ENCODE results near the gene IGSF6.

IGSF6 gene

DNA sequence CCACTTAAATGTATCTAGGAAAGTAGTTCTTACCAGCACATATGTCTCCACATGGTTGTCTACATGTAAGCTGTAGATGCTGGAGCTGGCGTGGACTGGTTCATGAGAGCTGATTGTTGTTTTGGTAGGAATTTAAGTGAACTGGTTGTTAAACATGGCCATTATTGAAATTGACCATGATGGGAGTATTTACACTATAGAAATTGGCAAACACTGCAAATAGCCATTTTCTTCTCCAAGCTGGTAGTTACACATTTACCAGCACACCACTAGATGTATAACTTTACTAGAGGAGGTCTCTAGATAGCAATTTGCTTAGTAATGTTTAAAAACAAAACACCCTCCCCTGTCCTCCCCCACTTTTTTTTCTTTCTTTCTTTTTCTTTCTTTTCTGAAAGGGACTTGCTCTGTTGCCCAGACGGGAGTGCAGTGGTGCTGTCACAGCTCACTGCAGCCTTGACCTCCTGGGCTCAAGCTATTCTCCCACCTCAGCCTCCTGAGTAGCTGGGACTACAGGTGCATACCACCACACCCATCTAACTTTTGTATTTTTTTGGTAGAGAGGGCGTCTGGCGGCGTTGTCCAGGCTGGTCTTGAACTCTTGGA, 24.2 kb downstream of the IGSF6 start:
- DNase-seq: no peak
- TF ChIP-seq, protein P1, sequence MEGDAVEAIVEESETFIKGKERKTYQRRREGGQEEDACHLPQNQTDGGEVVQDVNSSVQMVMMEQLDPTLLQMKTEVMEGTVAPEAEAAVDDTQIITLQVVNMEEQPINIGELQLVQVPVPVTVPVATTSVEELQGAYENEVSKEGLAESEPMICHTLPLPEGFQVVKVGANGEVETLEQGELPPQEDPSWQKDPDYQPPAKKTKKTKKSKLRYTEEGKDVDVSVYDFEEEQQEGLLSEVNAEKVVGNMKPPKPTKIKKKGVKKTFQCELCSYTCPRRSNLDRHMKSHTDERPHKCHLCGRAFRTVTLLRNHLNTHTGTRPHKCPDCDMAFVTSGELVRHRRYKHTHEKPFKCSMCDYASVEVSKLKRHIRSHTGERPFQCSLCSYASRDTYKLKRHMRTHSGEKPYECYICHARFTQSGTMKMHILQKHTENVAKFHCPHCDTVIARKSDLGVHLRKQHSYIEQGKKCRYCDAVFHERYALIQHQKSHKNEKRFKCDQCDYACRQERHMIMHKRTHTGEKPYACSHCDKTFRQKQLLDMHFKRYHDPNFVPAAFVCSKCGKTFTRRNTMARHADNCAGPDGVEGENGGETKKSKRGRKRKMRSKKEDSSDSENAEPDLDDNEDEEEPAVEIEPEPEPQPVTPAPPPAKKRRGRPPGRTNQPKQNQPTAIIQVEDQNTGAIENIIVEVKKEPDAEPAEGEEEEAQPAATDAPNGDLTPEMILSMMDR (IDR thresholded peaks at IDR 0.05; ENCODE audit: low read depth, low read length): no peak
- Histone ChIP-seq H3K4me3 (ENCODE audit: low read depth, low read length) (no peak overlapping the region), H3K9me3 (ENCODE audit: severe bottlenecking) (peaks cover 9% of the 10 kb centered on the region), H3K27me3 (ENCODE audit: insufficient read depth, low read depth, severe bottlenecking) (no peaks in the 10 kb centered on the region), H3K27ac (no peak overlapping the region), H3K36me3 (peaks cover 55% of the 10 kb centered on the region)

DNA sequence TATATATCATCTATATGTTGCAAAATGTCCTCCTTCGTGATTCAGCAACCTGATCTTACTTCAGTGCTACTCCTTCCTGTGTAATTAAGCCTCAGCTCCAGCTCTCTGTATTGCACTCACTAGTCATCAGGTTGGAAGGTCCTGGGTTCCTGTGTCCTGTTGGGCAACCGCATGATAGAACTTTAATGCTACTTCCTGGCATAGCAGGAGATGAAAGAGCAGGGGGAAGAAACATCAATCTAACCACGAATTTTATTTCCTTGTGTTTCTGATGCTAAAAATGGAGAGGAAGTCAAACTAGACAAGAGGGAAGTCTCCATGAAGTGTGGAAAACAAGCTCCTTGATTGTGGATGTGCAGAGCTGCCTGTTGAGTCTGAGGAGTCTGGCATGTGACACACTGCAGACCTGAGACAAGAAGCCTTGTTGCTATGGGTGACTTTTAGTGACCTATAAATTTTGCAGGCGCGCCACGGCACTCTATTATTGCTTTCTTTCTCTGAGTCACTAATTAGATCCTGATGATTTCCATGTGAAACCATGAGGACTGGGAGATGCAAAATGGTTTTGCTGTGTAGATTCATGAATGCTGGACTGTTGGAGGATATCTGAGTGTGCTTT, 25.6 kb downstream of the IGSF6 start:
- DNase-seq: no peak
- H3K36me3 ChIP-seq: peaks cover 58% of the 10 kb centered on the region
- H3K27ac ChIP-seq: no peak overlapping the region

DNA sequence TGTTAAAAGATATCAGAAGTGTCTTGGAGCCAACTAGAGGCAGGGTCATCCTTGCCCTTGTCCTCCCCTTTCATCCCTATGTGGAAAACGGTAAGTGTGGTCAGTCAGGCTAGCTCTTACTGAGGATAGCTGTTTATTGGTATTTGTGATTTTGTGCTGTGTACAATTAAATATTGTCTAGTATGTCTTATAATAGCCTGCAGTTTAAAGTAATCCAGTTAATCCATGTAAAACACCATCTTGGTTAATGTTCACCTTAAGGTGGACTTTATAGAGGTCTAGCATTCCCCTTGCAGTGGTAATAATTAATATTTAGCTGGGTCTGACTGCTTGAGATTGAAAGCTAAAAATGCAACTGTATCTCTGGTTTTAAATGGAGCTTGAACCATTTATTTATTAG, 27.4 kb downstream of the IGSF6 start:
- Histone ChIP-seq H3K9me3 (ENCODE audit: severe bottlenecking) (peaks cover 6% of the 10 kb centered on the region), H3K27me3 (ENCODE audit: insufficient read depth, low read depth, severe bottlenecking) (no peaks in the 10 kb centered on the region), H3K4me3 (ENCODE audit: low read depth, low read length) (no peak overlapping the region), H3K36me3 (peaks cover 52% of the 10 kb centered on the region), H3K27ac (no peak overlapping the region)
- DNase-seq: no peak
- TF ChIP-seq, protein P1 (IDR thresholded peaks at IDR 0.05; ENCODE audit: low read depth, low read length): no peak

More for the DNA sequence above, 25.6 kb downstream of the IGSF6 start:
- Histone ChIP-seq H3K4me3 (ENCODE audit: low read depth, low read length) (no peak overlapping the region), H3K27me3 (ENCODE audit: insufficient read depth, low read depth, severe bottlenecking) (no peaks in the 10 kb centered on the region), H3K9me3 (ENCODE audit: severe bottlenecking) (peaks cover 9% of the 10 kb centered on the region)
- TF ChIP-seq, protein P1 (IDR thresholded peaks at IDR 0.05; ENCODE audit: low read depth, low read length): no peak

- no peak overlapping the region for H3K27ac ChIP-seq
- no peaks in the 10 kb centered on the region for H3K27me3 ChIP-seq (ENCODE audit: insufficient read depth, low read depth, severe bottlenecking)
- no peak overlapping the region for H3K4me3 ChIP-seq (ENCODE audit: low read depth, low read length)
- no peaks in the 10 kb centered on the region for H3K9me3 ChIP-seq (ENCODE audit: severe bottlenecking)
- DNase-seq: no peak
- TF ChIP-seq, protein P1 (IDR thresholded peaks at IDR 0.05; ENCODE audit: low read depth, low read length): no peak
- peaks cover 41% of the 10 kb centered on the region for H3K36me3 ChIP-seq
Observed at GRCh38 chr16:21622545-21622944, 29.9 kb downstream of the IGSF6 start.

- DNase-seq: no peak
- no peak overlapping the region for H3K27ac ChIP-seq
- peaks cover 29% of the 10 kb centered on the region for H3K36me3 ChIP-seq
Observed at GRCh38 chr16:21620592-21620991, 31.8 kb downstream of the IGSF6 start.

More at GRCh38 chr16:21620592-21620991, 31.8 kb downstream of the IGSF6 start:
- H3K4me3 ChIP-seq (ENCODE audit: low read depth, low read length): no peak overlapping the region
- no peaks in the 10 kb centered on the region for H3K9me3 ChIP-seq (ENCODE audit: severe bottlenecking)
- TF ChIP-seq, protein P1 (IDR thresholded peaks at IDR 0.05; ENCODE audit: low read depth, low read length): no peak
- H3K27me3 ChIP-seq (ENCODE audit: insufficient read depth, low read depth, severe bottlenecking): no peaks in the 10 kb centered on the region

Data from WERI-Rb-1 (cell line).